H54 (cell line): ENCODE data around the gene RDX.
"Not testable (repeated sequence)": the region's sequence is repeated elsewhere in the genome, so short reads cannot be mapped to it uniquely, and the experiment has no call there.

Source experiments
- DNase-seq: peaks from one replicate; pipeline ENCODE4 v3.0.0; 2011; ENCODE audit warnings: low spot score, mixed read lengths; ENCODE audit not compliant: insufficient read length
- FAIRE-seq: peaks from 3 replicates; lab custom pipeline; 2011; peaks lifted over from hg19 to GRCh38; lab: Jason Lieb, UNC
- POLR2A ChIP-seq: IDR thresholded peaks from 2 replicates; pipeline ENCODE4 v1.6.1; 2011; ENCODE audit warnings: low read depth, mild to moderate bottlenecking, low read length

Gene RDX

DNA sequence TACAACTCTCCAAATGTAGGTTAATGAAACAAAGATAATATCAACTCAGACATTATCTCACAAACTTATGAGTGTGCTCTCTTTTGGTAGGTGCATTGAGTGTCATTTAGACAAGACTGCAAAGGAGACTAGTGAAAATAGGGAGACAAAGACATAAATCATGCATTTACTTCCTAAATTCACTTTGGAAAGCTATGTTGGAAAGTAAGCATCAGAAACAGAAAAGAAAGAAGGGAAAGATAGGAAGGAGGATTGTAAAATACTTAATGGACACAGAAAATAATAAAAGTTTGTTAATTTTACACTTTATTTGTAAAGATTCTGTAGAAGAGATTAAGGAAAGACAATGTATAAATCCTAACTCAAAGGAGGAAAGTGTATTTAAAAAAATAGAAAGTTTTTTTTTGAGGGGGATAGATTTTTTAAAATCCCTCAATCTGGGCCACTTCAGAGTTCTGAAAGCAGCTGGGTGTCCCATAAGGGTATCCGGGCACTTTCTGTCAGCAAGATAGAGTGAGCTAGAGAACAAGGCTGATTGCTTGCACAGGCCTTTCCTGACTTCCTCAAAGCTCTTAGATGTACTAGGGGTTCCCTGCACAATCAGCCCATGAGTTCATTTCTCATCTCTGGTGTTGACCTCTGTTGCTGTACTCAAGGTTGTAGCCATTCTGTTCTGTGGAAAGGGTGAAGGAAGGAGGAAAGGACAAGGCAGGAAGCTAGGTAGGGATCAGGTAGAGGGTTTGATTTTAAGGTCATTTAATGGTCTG is 22.4 kb upstream of the RDX start:
- FAIRE-seq: no peak
- TF ChIP-seq POLR2A: no peak
- DNase-seq: no peak

DNA sequence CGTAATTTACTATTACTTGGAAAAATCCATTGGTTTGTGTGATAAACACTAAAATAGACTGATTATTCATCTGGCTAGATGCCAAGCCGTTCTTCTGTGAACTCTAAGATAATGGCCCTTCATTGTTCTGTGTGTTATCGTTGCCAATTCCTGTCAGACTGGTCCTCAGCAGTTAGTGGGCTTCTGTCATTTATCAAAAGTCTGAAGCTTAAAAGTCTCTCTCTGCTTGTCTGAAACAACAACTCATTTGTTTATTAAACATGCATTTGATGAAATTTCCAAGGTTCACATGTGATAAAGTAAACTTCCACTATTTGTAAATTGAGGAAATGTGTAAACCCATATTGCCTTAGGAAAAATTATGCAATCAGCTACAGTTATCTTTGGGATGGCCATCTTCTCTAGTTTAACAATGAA is 21.1 kb upstream of the RDX start:
- no peak for FAIRE-seq
- no peak for TF ChIP-seq POLR2A
- no peak for DNase-seq

- FAIRE-seq (no peak), DNase-seq (no peak)
- no peak for TF ChIP-seq POLR2A
Observed at GRCh38 chr11:110314366-110315095, 18.1 kb upstream of the RDX start.

DNA sequence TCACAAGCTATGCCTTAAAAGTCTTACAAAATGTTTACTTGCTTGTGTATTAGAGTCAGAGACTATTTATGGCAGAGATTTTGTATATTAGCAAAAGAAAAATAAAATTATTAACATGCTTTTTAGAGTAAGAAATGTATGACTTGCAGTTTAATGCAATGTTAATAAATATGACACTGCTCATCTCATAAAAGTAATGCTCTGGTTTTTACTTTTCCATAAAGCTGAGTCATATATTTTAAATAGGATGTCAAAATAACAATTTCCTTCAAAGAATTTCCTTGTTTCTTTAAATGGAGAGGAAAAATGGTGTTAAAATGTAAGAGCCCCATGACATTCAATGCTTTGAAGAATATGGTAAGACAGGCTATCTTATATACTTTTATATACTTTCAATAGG is 16.3 kb upstream of the RDX start:
- no peak for DNase-seq
- no peak for TF ChIP-seq POLR2A
- FAIRE-seq: no peak

DNA sequence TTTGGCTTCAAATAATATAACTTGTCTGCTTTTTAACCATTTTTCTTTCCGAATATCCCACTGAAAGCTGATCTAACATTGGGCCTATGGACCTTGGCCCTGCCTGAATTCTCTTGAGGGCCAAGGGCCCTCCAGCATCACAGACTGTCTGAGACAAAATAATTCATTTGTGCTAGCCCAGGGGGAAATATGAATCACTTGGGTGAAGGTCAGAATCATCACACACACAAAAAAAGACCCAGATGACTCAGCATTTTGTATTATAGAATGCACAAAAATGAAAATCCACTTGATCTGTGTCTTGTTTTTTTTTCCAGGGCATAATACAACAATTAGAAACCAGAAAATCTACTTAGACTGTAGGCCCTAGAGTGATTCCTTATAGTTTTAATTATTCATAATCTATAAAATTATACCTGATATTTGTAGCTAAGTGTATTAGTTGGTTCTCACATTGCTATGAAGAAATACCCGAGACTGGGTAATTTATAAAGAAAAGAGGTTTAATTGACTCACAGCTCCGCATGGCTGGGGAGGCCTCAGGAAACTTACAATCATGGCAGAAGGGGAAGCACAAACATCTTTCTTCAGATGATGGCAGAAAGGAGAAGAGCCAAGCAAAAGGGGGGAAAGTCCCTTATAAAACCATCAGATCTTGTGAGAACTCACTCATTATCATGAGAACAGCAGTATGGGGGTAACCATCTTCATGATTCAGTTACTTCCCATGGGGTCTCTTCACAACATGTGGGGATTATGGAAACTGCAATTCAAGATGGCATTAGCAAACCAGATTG is 15.6 kb upstream of the RDX start:
- FAIRE-seq: peak; percentile 91
- no peak for DNase-seq
- no peak for TF ChIP-seq POLR2A

GRCh38 chr11:110308071-110308470 is 11.7 kb upstream of the RDX start:
- FAIRE-seq (no peak), DNase-seq (no peak)
- TF ChIP-seq POLR2A: no peak

GRCh38 chr11:110306019-110306388 is 9.6 kb upstream of the RDX start:
- FAIRE-seq, DNase-seq: not testable (repeated sequence)

GRCh38 chr11:110305169-110306018 is 9.0 kb upstream of the RDX start:
- FAIRE-seq (no peak), DNase-seq (no peak)
- TF ChIP-seq POLR2A: no peak

GRCh38 chr11:110303414-110303826 is 7.0 kb upstream of the RDX start:
- FAIRE-seq: no peak
- DNase-seq: no peak
- no peak for TF ChIP-seq POLR2A

DNA sequence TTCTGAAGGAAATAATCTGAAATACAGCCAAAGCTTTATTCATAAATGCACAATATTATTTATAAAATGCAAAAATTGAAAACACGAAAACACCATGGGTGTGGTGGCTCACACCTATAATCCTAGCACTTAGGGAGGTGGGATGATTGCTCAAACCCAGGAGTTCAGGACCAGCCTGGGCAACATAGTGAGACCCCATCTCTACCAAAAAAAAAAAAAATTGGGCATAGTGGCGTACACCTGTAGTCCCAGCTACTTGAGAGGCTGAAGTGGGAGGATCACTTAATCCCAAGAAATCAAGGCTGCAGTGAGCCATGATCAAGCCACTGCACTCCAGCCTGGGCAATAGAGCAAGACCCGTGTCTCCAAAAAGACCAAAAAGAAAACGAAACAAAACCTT is 5.2 kb upstream of the RDX start:
- DNase-seq (no peak), FAIRE-seq (no peak)
- TF ChIP-seq POLR2A: no peak

DNA sequence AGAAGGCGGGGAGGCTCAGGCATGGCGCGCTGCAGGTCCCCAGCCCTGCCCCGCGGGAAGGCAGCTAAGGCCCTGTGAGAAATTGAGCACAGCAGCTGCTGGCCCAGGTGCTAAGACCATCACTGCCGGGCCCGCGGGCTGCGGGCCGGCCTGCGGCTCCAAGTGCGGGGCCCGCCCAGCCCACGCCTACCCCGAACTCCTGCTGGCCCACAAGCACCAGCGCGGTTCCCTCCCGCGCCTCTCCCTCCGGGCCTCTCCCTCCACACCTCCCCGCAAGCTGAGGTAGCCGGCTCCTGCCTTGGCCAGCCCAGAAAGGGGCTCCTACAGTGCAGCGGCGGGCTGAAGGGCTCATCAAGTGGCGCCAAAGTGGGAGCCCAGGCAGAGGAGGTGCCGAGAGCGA is 4.6 kb upstream of the RDX start:
- FAIRE-seq: no peak
- no peak for TF ChIP-seq POLR2A
- DNase-seq: no peak

GRCh38 chr11:110299006-110299785 is 2.8 kb upstream of the RDX start:
- DNase-seq (no peak), FAIRE-seq (no peak)
- TF ChIP-seq POLR2A: no peak

DNA sequence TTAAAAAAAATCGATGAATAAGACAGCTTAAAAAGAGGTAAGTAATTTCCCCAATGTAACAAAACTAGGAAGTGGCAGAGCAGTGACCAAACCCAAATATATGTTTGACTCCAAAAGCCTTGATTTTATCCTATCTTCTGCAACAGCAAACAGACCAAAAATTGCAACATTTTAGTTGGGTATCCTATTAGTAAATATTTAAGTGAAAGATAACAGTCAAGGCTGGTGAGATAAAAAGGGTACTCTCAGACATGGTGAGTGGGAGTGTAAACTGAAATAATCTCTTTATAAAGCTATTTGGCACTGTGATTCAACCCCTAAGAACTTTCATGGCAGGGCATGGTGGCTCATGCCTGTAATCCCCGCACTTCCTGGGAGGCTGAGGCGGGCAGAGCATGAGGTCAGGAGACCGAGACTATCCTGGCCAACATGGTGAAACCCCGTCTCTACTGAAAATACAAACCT is 1.9 kb upstream of the RDX start:
- no peak for DNase-seq
- no peak for TF ChIP-seq POLR2A
- FAIRE-seq: no peak
